IPS-18a (cell line): Measurements from ENCODE around the gene OSBPL5.
"Not testable (repeated sequence)": the region's sequence is repeated elsewhere in the genome, so short reads cannot be mapped to it uniquely, and the experiment has no call there.

Source experiments
- H3K27ac ChIP-seq: one replicate; pipeline ENCODE4 v1.5.1; 2013; ENCODE audit warnings: low read length
- H3K27me3 ChIP-seq: one replicate; pipeline ENCODE4 v1.6.1; 2013; ENCODE audit warnings: mild to moderate bottlenecking, low read length; ENCODE audit not compliant: control insufficient read depth, insufficient read depth
- H3K36me3 ChIP-seq: one replicate; pipeline ENCODE4 v1.6.1; 2013; ENCODE audit warnings: low read depth, low read length; ENCODE audit not compliant: control insufficient read depth
- H3K4me1 ChIP-seq: one replicate; pipeline ENCODE4 v1.6.1; 2013; ENCODE audit warnings: low read depth, low read length; ENCODE audit not compliant: control insufficient read depth
- H3K4me3 ChIP-seq: one replicate; pipeline ENCODE4 v1.5.1; 2013; ENCODE audit warnings: low read length
- H3K9ac ChIP-seq: one replicate; pipeline ENCODE4 v1.6.1; 2013; ENCODE audit warnings: mild to moderate bottlenecking, low read length, moderate library complexity
- H3K9me3 ChIP-seq: one replicate; pipeline ENCODE4 v1.6.1; 2013; ENCODE audit warnings: low read depth, low read length; ENCODE audit not compliant: control insufficient read depth

Gene OSBPL5

GRCh38 chr11:3080104-3080503 is 85.0 kb downstream of the OSBPL5 start:
- Histone ChIP-seq H3K36me3 (no peaks in the 10 kb centered on the region), H3K9me3 (no peaks in the 10 kb centered on the region), H3K4me3 (no peak overlapping the region), H3K27me3 (no peaks in the 10 kb centered on the region), H3K9ac (no peak overlapping the region), H3K27ac (no peak overlapping the region), H3K4me1 (no peaks in the 10 kb centered on the region)

GRCh38 chr11:3077846-3078440 is 87.2 kb downstream of the OSBPL5 start:
- no peaks in the 10 kb centered on the region for H3K4me1 ChIP-seq
- no peaks in the 10 kb centered on the region for H3K27me3 ChIP-seq
- no peak overlapping the region for H3K9ac ChIP-seq
- H3K36me3 ChIP-seq, result no peaks in the 10 kb centered on the region
- H3K4me3 ChIP-seq, result no peak overlapping the region
- H3K27ac ChIP-seq, result no peak overlapping the region
- no peaks in the 10 kb centered on the region for H3K9me3 ChIP-seq

DNA sequence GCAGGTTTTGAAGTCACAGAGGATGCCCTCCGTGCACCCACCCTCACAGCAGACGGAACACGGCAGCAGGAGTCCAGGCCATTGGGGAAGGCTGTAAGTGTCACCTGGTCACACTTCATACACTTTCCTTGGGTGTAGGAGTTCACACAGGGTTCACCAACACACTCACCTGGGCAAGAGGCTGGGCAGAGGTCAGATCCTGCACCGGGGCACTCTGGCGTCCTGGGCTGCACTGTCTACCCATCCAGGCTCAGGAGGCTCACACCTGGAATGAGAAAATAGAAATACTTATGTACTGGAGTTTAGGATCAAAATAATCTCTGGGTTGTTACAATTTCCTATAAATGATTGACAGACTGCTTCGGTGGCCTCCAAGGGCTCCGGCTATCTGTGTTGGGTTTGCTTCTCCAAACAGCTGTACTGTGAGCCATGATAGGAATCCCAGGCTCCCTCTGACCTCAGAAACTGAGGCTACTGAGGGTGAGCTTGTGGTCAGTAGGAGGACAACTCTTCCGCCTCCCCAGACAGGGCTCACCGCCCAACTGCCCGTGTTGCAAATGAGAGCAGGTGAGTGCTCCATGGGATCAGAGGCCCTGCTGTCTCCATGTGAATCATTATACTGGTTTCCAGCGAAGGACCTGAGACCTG is 87.8 kb downstream of the OSBPL5 start:
- H3K4me3 ChIP-seq, result no peak overlapping the region
- H3K4me1 ChIP-seq, result no peaks in the 10 kb centered on the region
- H3K9me3 ChIP-seq, result no peaks in the 10 kb centered on the region
- no peak overlapping the region for H3K27ac ChIP-seq
- H3K27me3 ChIP-seq, result no peaks in the 10 kb centered on the region
- no peak overlapping the region for H3K9ac ChIP-seq
- no peaks in the 10 kb centered on the region for H3K36me3 ChIP-seq

- no peak overlapping the region for H3K9ac ChIP-seq
- no peaks in the 10 kb centered on the region for H3K4me1 ChIP-seq
- no peak overlapping the region for H3K27ac ChIP-seq
- H3K9me3 ChIP-seq, result no peaks in the 10 kb centered on the region
- no peaks in the 10 kb centered on the region for H3K36me3 ChIP-seq
- H3K4me3 ChIP-seq, result no peak overlapping the region
- no peaks in the 10 kb centered on the region for H3K27me3 ChIP-seq
Measured at GRCh38 chr11:3074912-3075589, 90.1 kb downstream of the OSBPL5 start.

DNA sequence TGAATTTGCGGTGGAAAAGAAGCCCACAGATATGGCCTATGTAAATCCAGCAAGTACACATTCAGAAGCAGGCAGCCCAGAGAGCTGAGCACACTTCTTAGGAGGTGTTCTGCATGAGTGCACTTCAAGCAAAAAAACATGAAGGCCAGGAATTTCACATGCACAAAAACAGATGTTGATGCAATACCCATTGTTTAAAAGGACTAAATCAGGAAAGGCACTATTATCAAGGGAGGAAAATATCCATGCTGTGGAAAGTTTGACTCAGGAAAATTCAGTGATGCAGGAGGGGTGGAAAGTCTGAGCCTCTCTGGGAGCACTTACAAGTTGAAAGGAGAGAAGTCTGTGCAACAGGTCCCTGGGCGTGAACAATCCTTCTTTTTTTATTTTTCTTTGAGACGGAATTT is 92.1 kb downstream of the OSBPL5 start:
- no peaks in the 10 kb centered on the region for H3K27me3 ChIP-seq
- no peaks in the 10 kb centered on the region for H3K9me3 ChIP-seq
- no peak overlapping the region for H3K9ac ChIP-seq
- no peak overlapping the region for H3K4me3 ChIP-seq
- H3K36me3 ChIP-seq, result no peaks in the 10 kb centered on the region
- no peaks in the 10 kb centered on the region for H3K4me1 ChIP-seq
- H3K27ac ChIP-seq, result no peak overlapping the region

GRCh38 chr11:3069425-3069824 is 95.7 kb downstream of the OSBPL5 start:
- H3K9ac ChIP-seq, result no peak overlapping the region
- peaks cover 4% of the 10 kb centered on the region for H3K9me3 ChIP-seq
- H3K4me1 ChIP-seq, result no peaks in the 10 kb centered on the region
- H3K36me3 ChIP-seq, result no peaks in the 10 kb centered on the region
- no peak overlapping the region for H3K4me3 ChIP-seq
- H3K27ac ChIP-seq, result no peak overlapping the region
- no peaks in the 10 kb centered on the region for H3K27me3 ChIP-seq

DNA sequence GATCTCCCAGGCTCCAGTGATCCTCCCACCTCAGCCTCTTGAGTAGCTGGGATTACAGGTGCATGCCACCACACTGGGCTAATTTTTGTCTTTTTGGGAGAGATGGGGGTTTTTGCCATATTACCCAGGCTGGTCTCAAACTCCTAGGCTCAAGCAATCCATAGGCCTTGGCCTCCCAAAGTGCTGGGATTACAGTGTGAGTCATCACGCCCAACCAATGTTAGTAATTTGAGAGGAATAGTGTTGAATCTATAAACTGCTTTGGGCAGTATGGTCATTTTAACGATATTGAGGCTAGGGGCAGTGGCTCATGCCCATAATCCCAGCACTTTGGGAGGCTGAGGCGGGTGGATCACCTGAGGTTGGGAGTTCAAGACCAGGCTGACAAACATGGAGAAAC is 98.8 kb downstream of the OSBPL5 start:
- not testable (repeated sequence) for H3K27me3 ChIP-seq, H3K4me3 ChIP-seq, H3K36me3 ChIP-seq, H3K27ac ChIP-seq, H3K9me3 ChIP-seq, H3K9ac ChIP-seq, H3K4me1 ChIP-seq

GRCh38 chr11:3064709-3065108 is 100.4 kb downstream of the OSBPL5 start:
- H3K9me3 ChIP-seq, H3K36me3 ChIP-seq, H3K27ac ChIP-seq, H3K4me3 ChIP-seq, H3K27me3 ChIP-seq, H3K4me1 ChIP-seq, H3K9ac ChIP-seq: not testable (repeated sequence)

DNA sequence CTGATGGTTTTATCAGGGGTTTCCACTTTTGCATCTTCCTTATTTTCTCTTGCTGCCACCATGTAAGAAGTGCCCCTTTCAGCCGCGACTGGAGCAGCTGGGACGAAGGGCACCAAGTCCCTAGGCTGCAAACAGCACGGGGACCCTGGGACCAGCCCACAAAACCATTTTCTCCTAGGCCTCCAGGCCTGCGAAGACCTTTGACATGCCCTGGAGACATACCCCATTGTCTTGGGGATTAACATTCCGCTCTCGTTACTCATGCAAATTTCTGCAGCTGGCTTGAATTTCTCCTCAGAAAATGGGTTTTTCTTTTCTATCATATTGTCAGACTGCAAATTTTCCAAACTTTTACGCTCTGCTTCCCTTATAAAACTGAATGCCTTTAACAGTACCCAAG is 101.2 kb downstream of the OSBPL5 start:
- H3K4me1 ChIP-seq, H3K27me3 ChIP-seq, H3K9ac ChIP-seq, H3K27ac ChIP-seq, H3K36me3 ChIP-seq, H3K4me3 ChIP-seq, H3K9me3 ChIP-seq: not testable (repeated sequence)

DNA sequence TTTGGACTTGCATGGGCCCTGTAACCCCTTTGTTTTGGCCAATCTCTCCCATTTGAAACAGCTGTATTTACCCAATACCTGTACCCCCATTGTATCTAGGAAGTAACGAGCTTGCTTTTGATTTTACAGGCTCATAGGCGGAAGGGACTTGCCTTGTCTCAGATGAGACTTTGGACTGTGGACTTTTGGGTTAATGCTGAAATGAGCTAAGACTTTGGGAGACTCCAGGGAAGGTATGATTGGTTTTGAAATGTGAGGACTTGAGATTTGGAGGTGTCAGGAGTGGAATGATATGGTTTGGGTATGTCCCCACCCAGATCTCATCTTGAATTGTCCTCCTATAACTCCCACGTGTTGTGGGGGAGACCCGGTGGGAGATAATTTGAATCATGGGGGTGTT is 101.7 kb downstream of the OSBPL5 start:
- H3K4me1 ChIP-seq, H3K27me3 ChIP-seq, H3K27ac ChIP-seq, H3K4me3 ChIP-seq, H3K9me3 ChIP-seq, H3K9ac ChIP-seq, H3K36me3 ChIP-seq: not testable (repeated sequence)

DNA sequence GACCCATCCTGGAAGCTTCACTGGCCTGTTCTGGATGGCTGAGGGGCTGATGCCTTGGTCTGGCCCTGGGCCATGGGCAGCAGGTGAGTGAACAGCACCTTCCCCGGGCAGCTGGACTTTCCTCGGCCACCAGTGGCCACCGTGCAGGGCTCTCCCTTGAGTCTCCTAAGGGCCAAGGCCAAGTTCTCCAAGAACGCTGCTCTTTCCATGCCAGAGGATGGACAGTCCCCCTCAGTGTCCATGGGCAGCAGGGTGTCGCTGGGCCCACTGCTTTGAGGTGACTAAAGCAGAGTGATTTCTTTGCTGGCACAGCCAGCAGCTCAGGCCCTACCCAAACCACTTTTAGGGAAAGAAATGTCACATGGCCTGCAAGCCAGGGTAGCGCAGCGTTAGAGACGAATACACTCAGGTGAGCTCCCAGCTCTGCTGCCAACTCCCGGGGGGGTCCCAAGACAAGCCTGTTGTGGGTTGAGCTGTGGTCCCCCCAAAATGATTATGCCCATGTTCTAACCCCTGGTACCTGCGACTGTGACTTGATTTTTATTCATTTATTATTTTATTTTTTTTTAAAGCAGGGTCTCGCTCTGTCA is 104.6 kb downstream of the OSBPL5 start:
- H3K9me3 ChIP-seq, result peaks cover 4% of the 10 kb centered on the region
- no peaks in the 10 kb centered on the region for H3K27me3 ChIP-seq
- peaks cover 12% of the 10 kb centered on the region for H3K4me1 ChIP-seq

More for the DNA sequence above, 104.6 kb downstream of the OSBPL5 start:
- Histone ChIP-seq H3K27ac (no peak overlapping the region), H3K4me3 (no peak overlapping the region), H3K9ac (no peak overlapping the region), H3K36me3 (no peaks in the 10 kb centered on the region)
